Small intestine (tissue), 7 donors: ENCODE results near the gene PIGU. TPM values are rescaled to one million over a fixed set of nuclear protein-coding genes. Genes with fewer than 3 reads are reported as not detected.
"Not testable (repeated sequence)": the region's sequence is repeated elsewhere in the genome, so short reads cannot be mapped to it uniquely, and the experiment has no call there.

Source experiments
- DNase-seq, 2 donors: peaks; one replicate each; pipeline versions ENCODE4 v3.0.0 to v3.0.0-alpha.2; 2013
- FAIRE-seq: peaks from 2 replicates; lab custom pipeline; 2012; peaks lifted over from hg19 to GRCh38; lab: Jason Lieb, UNC
- H3K27ac ChIP-seq, 3 donors: one replicate each; pipeline ENCODE4 v1.5.1; 2013; ENCODE audit warnings: low read length in 2 of 3, mild to moderate bottlenecking in 2 of 3, control low read depth in 1 of 3, inconsistent platforms in 1 of 3, low read depth in 1 of 3, moderate library complexity in 1 of 3
- H3K27me3 ChIP-seq, 3 donors: one replicate each; pipeline ENCODE4 v1.6.1; 2013; ENCODE audit warnings: low read length in 3 of 3, inconsistent platforms in 1 of 3; ENCODE audit not compliant: control insufficient read depth in 3 of 3, insufficient read depth in 3 of 3
- H3K36me3 ChIP-seq, 3 donors: one replicate each; pipeline ENCODE4 v1.6.1; 2013; ENCODE audit warnings: low read length in 3 of 3, inconsistent platforms in 1 of 3, low read depth in 1 of 3, mild to moderate bottlenecking in 1 of 3, moderate library complexity in 1 of 3; ENCODE audit not compliant: control insufficient read depth in 3 of 3, insufficient read depth in 2 of 3
- H3K4me1 ChIP-seq, 3 donors: one replicate each; pipeline ENCODE4 v1.6.1; 2013; ENCODE audit warnings: low read length in 2 of 3, inconsistent platforms in 1 of 3, low read depth in 1 of 3, mild to moderate bottlenecking in 1 of 3, moderate library complexity in 1 of 3; ENCODE audit not compliant: control insufficient read depth in 3 of 3, insufficient read depth in 2 of 3
- H3K4me3 ChIP-seq, 3 donors: one replicate each; pipeline ENCODE4 v1.5.1; 2013; ENCODE audit warnings: low read length in 3 of 3, control low read depth in 1 of 3, inconsistent platforms in 1 of 3, low read depth in 1 of 3, mild to moderate bottlenecking in 1 of 3, moderate library complexity in 1 of 3
- H3K9me3 ChIP-seq, 2 donors: one replicate each; pipeline ENCODE4 v1.6.1; 2013; ENCODE audit warnings: low read depth in 1 of 2, low read length in 1 of 2; ENCODE audit not compliant: control insufficient read depth in 2 of 2, insufficient read depth in 1 of 2
- WGBS, 3 donors: extraction: QIAGEN DNeasy Blood & Tissue Kit; methylation state at CpG; one replicate each; pipeline ENCODE4 v1.1.7; 2013; 5-methylcytosine and 5-hydroxymethylcytosine counted together
- polyA plus RNA-seq, 4 donors: library from polyadenylated mRNA; stranded (reverse) in 3 of 4; unstranded in 1 of 4; fragments of 200-250 nt in 3 of 4; fragments of 120-200 nt in 1 of 4; gene quantifications; one replicate each; pipeline versions ENCODE4 v1.2.1 to v1.2.3, GENCODE V29; 2013
- donor health status: healthy with polysubstance abuse.
- donor health status: control.
- donor health status: control.
- donor health status: Bipolar disorder and iron deficiency.
- donor health status: healthy.

PIGU gene
- polyA plus RNA-seq, 4 donors = 4.9 to 34.3 (median 16.2) TPM

DNA sequence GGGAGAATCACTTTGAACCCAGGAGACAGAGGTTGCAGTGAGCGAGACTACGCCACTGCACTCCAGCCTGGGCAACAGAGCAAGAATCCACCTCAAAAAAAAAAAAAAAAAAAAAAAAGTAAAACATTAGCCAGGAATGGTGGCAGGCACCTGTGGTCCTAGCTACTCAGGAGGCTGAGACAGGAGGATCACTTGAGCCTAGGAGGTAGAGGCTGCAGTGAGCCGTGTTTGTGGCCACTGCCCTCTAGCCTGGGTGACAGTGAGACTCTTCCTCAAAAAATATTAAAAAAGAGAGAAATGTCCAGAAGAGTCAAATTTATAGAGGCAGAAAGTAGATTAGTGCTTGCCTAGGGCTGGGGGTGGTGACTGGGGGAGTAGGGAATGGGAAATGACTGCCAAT lies 6.8 kb upstream of the PIGU start:
- WGBS, 3 donors = 90 to 100% (median 94%) methylated on average over 3 of the region's 3 CpGs
- DNase-seq (no peak), FAIRE-seq (no peak)
- Histone ChIP-seq H3K27ac (no peak overlapping the region), H3K4me1 (no peaks in the 10 kb centered on the region), H3K9me3 (peaks cover 0 to 10% of the 10 kb centered on the region in 2 donors), H3K27me3 (no peaks in the 10 kb centered on the region), H3K4me3 (no peak overlapping the region), H3K36me3 (no peaks in the 10 kb centered on the region)

DNA sequence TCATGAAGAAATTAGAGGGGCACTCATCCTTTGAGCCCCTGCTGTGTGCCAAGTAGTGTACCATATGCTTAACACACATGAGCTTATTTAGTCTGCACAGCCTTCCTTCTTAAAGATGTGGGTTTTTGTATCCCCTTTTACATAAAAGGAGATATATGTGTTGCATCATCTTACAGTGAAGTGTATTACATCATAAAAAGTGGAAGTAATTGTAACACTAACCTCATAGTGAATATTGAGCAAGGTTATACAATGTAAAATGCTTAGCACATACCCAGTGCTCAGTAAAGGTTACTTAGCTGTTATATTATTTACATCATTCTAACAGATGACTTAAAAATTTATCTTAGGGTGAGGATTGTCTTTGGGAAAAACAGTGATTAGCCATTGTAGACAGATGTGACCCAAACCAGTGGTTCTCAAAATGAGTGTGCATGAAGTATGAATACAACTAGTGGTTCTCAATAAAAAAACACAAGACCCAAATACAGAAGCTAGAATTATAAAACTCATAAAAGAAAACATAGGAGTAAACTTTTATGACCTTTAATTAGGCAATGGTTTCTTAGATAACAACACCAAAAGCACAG lies 3.8 kb upstream of the PIGU start:
- H3K9me3 ChIP-seq = peaks cover 0 to 10% of the 10 kb centered on the region in 2 donors
- H3K27ac ChIP-seq = no peak overlapping the region
- FAIRE-seq (no peak), DNase-seq (no peak)
- H3K4me3 ChIP-seq = no peak overlapping the region
- H3K27me3 ChIP-seq = no peaks in the 10 kb centered on the region
- H3K36me3 ChIP-seq = no peaks in the 10 kb centered on the region
- H3K4me1 ChIP-seq = peaks cover 0 to 3% (median 0%) of the 10 kb centered on the region in 3 donors

DNA sequence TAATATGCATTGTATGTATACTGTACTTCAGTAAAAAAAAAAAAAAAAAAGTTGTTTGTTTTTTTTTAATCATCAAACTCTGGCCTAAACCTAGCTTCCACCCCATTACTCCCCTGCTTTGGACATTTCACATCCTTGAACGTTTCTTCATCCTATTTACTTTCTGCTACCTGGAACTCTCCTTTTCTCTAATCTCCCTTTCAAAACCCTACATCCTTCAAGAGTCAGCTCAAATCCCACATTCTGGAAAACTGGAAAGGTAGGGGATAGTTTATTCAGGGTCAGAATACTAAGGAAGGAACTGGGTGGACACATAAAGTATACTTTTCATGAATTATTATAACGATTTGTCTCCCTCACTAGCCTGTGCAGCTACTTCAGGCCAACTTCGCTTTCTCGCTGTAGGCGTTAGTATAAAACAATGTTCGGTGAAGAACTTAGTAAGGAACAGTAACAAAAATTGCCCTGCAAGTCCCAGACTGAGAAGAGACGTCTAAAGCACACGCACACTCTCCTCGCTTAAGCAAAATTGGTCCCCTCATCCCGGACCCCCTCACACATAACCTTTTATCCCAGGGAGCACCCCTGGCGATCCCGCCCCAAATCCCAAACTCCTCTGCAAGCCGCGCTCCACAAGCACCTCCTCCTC lies 775 bp downstream of the PIGU start:
- FAIRE-seq (no peak), DNase-seq (peak in 1 of 2 donors; percentile 12)
- Histone ChIP-seq H3K36me3 (no peaks in the 10 kb centered on the region), H3K27ac (peak overlapping the region in 2 of 3 donors; percentile 69 to 88), H3K4me3 (peak overlapping the region; percentile 76 to 93 (median 84)), H3K27me3 (no peaks in the 10 kb centered on the region), H3K9me3 (peaks cover 0 to 10% of the 10 kb centered on the region in 2 donors), H3K4me1 (peaks cover 0 to 3% (median 0%) of the 10 kb centered on the region in 3 donors)
- 1% methylated on average over 11 to 14 of the region's 14 CpGs for WGBS, 3 donors

DNA sequence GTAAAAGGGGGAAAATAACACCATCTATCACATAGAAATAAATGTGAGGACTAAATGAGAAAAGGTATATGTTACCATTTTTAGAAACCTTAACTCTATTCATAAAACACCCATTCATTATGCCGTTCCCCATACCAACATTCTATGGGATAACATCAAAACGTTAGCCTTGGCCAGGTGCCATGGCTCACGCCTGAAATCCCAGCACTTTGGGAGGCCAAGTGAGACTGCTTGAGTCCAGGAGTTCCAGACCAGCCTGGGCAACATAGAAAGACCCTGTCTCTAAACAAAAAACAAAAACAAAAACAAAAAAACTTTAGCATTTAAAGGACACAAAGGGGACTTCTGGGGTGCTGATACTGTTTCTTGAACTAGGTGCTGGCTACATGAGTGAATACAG lies 1.3 kb downstream of the PIGU start:
- H3K4me1 ChIP-seq = peaks cover 0 to 3% (median 0%) of the 10 kb centered on the region in 3 donors
- WGBS, 3 donors = 12 to 36% (median 25%) methylated on average over 3 of the region's 3 CpGs
- no peaks in the 10 kb centered on the region for H3K27me3 ChIP-seq
- DNase-seq = no peak
- H3K36me3 ChIP-seq = no peaks in the 10 kb centered on the region
- no peak for FAIRE-seq
- H3K9me3 ChIP-seq = peaks cover 0 to 10% of the 10 kb centered on the region in 2 donors
- H3K4me3 ChIP-seq = no peak overlapping the region
- no peak overlapping the region for H3K27ac ChIP-seq

DNA sequence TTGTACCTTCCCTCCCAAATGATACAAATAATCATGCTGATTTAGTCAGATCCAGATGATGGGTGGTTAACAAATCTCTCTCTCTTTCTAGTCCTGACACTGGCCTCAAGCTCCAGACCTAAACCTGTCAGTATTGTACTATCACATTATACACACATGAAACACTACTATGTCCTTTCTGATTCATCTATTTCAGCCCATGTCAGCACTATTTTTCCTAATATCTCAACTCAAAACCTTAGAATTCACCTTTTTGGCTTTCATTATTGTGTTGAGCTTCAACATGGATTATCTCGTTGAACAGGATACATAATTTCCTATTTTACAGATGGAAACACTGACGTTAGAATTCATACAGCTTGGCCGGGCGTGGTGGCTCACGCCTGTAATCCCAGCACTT lies 3.5 kb downstream of the PIGU start:
- Histone ChIP-seq H3K27ac (no peak overlapping the region), H3K9me3 (peaks cover 0 to 3% of the 10 kb centered on the region in 2 donors), H3K27me3 (no peaks in the 10 kb centered on the region), H3K4me1 (peaks cover 0 to 3% (median 0%) of the 10 kb centered on the region in 3 donors), H3K36me3 (peaks cover 0 to 2% (median 0%) of the 10 kb centered on the region in 3 donors), H3K4me3 (no peak overlapping the region)
- WGBS, 3 donors = 86 to 89% (median 87%) methylated on average over 5 of the region's 5 CpGs
- DNase-seq (no peak), FAIRE-seq (no peak)

DNA sequence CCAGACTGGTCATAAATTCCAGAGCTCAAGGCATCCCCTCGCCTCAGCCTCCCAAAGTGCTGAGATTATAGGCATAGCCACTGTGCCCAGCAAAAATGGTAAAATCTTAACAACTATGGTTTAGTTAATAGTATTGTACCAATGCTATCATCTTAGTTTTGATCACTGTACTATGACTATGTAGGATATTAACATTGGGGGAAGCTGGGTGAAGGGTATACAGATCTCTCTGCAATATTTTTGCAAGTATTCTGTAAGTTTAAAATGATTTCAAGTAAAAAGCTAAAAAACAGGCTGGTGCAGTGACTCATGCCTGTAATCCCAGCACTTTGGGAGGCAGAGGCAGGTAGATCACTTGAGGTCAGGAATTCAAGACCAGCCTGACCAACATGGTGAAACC lies 7.8 kb downstream of the PIGU start:
- Histone ChIP-seq H3K4me3 (no peak overlapping the region), H3K9me3 (peaks cover 0 to 3% of the 10 kb centered on the region in 2 donors), H3K27ac (no peak overlapping the region), H3K27me3 (no peaks in the 10 kb centered on the region), H3K36me3 (peaks cover 0 to 2% (median 0%) of the 10 kb centered on the region in 3 donors), H3K4me1 (no peaks in the 10 kb centered on the region)
- FAIRE-seq (no peak), DNase-seq (no peak)
- WGBS, 3 donors = 95 to 100% (median 96%) methylated on average over 1 of the region's 1 CpG

DNA sequence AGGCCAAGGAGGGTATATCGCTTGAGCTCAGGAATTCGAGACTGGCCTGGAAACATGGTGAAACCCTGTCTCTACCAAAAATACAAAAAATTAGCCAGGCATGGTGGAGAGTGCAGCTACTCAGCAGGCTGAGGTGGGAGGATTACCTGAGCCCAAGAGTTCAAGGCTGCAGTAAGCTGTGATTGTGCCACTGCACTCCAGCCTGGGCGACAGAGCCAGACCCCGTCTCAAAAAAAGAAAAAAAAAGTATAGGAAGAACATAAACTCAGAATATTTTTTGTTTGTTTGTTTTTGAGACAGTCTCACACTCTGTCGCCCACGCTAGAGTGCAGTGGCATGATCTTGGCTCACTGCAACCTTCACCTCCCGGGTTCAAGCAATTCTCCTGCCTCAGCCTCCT lies 12.1 kb downstream of the PIGU start:
- WGBS, 3 donors = 96 to 98% (median 98%) methylated on average over 7 of the region's 7 CpGs
- not testable (repeated sequence) for H3K27me3 ChIP-seq, H3K4me1 ChIP-seq, FAIRE-seq, H3K9me3 ChIP-seq, H3K27ac ChIP-seq, H3K36me3 ChIP-seq, DNase-seq, H3K4me3 ChIP-seq

DNA sequence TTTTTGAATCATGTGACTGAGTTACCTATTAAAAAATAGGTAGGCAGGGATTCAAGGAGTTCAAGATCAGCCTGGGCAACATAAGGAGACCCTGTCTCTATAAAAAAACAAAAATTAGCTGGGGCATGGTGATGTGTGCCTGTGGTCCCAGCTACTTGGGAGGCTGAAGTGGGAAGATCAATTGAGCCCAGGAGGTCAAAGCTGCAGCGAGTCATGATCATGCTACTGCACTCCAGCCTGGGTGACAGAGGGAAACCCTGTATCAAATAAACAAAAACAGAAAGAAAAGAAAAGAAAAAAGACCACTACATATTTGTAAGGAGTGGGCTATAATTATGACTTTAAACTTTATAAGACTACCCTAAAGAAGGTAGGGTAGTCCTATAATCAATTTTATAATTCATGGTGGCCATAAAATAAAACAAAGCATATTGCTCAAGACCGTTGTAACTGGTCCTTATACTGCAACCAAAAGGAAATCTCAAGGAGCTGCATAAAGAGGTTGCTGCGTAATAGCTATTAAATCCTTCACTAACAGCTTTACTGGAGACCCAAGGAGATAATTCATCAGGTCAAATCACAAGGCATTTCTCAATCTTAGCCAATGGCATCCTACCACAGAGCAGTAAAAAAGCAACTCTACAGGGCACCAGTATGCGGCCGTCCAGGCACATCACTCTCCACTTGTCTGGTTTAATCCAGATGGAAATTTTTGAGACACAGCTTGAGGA lies 13.5 kb downstream of the PIGU start:
- Histone ChIP-seq H3K27ac (no peak overlapping the region), H3K4me3 (no peak overlapping the region), H3K27me3 (no peaks in the 10 kb centered on the region), H3K36me3 (peaks cover 0 to 4% (median 0%) of the 10 kb centered on the region in 3 donors), H3K4me1 (no peaks in the 10 kb centered on the region), H3K9me3 (no peaks in the 10 kb centered on the region)
- 78 to 86% (median 84%) methylated on average over 5 of the region's 5 CpGs for WGBS, 3 donors
- FAIRE-seq = no peak
- DNase-seq = no peak
